HAP-1 (cell line): ENCODE data around the gene AUTS2.

Experiments used
- DNase-seq, 2 experiments: peaks; one replicate each; pipeline ENCODE4 v3.0.0-alpha.2; 2016 to 2020; ENCODE audit warnings: low spot score in 2 of 2
- H3K27me3 ChIP-seq: fragments of 250-450 bp; sonication (Bioruptor Pico); 2 replicates; pipeline ENCODE4 v1.5.1; 2020; ENCODE audit warnings: low read depth, mild to moderate bottlenecking, moderate library complexity
- H3K36me3 ChIP-seq: fragments of 250-450 bp; sonication (Bioruptor Pico); replicated peaks from 2 replicates; pipeline ENCODE4 v1.5.1; 2020; ENCODE audit warnings: mild to moderate bottlenecking
- H3K4me1 ChIP-seq: fragments of 250-450 bp; sonication (Bioruptor Pico); 2 replicates; pipeline ENCODE4 v1.5.1; 2020; ENCODE audit warnings: mild to moderate bottlenecking
- H3K4me3 ChIP-seq: fragments of 250-450 bp; sonication (Bioruptor Pico); 2 replicates; pipeline ENCODE4 v1.5.1; 2020; ENCODE audit warnings: mild to moderate bottlenecking, moderate library complexity
- H3K9me3 ChIP-seq: fragments of 250-450 bp; sonication (Bioruptor Pico); 2 replicates; pipeline ENCODE4 v1.5.1; 2020; ENCODE audit warnings: mild to moderate bottlenecking, moderate library complexity
- in situ Hi-C: fragments of 300-500 bp; cut with MboI; formaldehyde crosslinking; loops from 3 replicates; pipeline ENCODE4 v1.14.3; 2020; ENCODE audit warnings: low sequenced_read_pairs, inconsistent platforms, mixed read lengths

The AUTS2 gene

DNA sequence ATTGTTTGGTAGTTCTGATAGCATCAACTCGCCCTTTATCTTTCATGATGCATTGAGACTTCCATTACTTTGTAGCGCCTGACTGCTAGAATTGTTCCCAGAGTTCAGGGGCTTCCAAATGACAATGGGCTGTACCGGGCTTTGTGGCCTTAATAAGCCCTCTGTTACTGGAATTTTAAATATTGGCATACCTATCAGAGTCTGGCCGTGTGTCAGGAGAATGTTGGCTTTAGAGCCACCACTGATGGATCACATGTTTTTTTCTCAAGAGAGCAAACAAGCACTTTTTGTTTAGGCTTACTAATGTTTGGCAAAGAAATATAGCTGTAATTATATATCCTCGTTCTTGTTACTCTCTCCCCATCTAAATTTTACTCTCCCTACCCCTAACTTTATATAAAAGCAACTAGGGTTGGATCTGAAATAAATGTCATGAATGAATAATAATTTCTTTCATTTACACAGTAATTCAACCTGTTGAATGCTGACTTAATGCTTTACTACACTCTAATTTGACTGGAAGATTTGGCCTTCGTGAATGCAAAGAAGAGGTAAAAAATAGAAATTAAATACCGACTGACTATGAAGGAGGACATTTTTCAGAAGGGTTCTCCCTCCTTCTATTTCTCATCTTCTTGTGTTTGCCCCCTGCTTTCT is 396.7 kb downstream of the AUTS2 start:
- Histone ChIP-seq H3K4me1 (0 out of 2 replicates have a peak, but pooled peaks cover 2% of the 10 kb centered on the region), H3K9me3 (no peaks in the 10 kb centered on the region), H3K36me3 (no peaks in the 10 kb centered on the region), H3K27me3 (no peaks in the 10 kb centered on the region), H3K4me3 (no peak overlapping the region)
- in situ Hi-C loops, result no loop called here
- DNase-seq, result peak; percentile 14 to 16

- DNase-seq, result no peak
- Histone ChIP-seq H3K4me1 (0 out of 2 replicates have a peak, but pooled peaks cover 2% of the 10 kb centered on the region), H3K4me3 (no peak overlapping the region), H3K36me3 (no peaks in the 10 kb centered on the region), H3K9me3 (no peaks in the 10 kb centered on the region), H3K27me3 (no peaks in the 10 kb centered on the region)
- in situ Hi-C loops, result no loop called here
Observed at GRCh38 chr7:69996121-69996520, 397.8 kb downstream of the AUTS2 start.

DNA sequence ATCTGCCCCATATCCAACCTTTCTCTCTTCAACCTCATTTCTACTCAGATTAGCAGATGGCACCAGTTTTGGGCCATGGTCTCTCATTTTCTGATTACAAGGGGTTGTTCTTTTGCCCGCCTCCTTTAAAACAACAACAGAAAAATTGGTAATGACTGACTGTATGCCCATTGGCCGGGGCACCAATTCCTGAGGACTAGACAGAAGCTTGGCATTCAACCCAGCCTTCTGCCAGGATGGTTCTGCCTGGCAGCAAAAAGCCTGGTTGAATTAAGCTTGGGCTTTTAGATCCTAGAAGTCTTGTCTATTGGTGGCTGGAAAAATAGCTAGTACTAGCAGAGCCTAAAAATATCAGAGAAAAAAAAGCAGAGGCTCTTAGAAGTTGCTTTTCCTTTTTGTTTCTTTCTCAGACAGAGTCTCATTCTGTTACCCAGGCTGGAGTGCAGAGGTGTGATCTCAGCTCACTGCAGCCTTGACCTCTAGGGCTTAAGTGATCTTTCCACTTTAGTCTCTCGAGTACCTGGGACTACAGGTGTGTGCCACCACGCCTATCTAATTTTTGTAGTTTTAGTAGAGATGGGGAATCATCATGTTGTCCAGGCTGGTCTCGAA is 402.6 kb downstream of the AUTS2 start:
- no peak for DNase-seq
- Histone ChIP-seq H3K27me3 (no peaks in the 10 kb centered on the region), H3K9me3 (no peaks in the 10 kb centered on the region), H3K4me1 (no peaks in the 10 kb centered on the region), H3K36me3 (no peaks in the 10 kb centered on the region), H3K4me3 (no peak overlapping the region)
- in situ Hi-C loops, result no loop called here

DNA sequence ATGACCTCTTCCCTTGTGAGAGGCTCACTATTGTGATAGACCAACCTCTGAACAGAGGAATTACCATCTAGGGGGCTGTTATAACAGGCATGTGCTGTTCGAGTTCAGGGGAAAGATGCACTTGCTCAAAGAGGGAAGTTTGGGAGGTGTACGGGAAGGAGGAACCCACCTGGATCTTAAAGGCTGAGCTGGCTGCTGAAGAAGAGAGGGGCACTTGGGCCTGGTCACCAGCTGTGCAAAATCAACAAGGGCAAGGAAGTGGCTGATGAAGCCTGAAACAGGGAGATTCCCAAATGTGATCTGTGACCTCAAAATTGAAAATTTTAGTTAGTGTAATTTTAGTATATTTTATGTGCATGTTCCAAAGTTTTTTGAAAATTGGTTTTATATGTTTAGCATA is 407.2 kb downstream of the AUTS2 start:
- in situ Hi-C loops, result no loop called here
- no peak overlapping the region for H3K4me3 ChIP-seq
- H3K36me3 ChIP-seq, result no peaks in the 10 kb centered on the region
- no peaks in the 10 kb centered on the region for H3K4me1 ChIP-seq
- H3K27me3 ChIP-seq, result no peaks in the 10 kb centered on the region
- DNase-seq, result no peak
- no peaks in the 10 kb centered on the region for H3K9me3 ChIP-seq

- Histone ChIP-seq H3K9me3 (no peaks in the 10 kb centered on the region), H3K27me3 (no peaks in the 10 kb centered on the region), H3K4me3 (no peak overlapping the region), H3K36me3 (no peaks in the 10 kb centered on the region), H3K4me1 (no peaks in the 10 kb centered on the region)
- in situ Hi-C loops, result no loop called here
- DNase-seq, result no peak
Observed at GRCh38 chr7:70005891-70006260, 407.6 kb downstream of the AUTS2 start.

- no peaks in the 10 kb centered on the region for H3K9me3 ChIP-seq
- no peaks in the 10 kb centered on the region for H3K27me3 ChIP-seq
- H3K36me3 ChIP-seq, result no peaks in the 10 kb centered on the region
- H3K4me3 ChIP-seq, result no peak overlapping the region
- no peaks in the 10 kb centered on the region for H3K4me1 ChIP-seq
- in situ Hi-C loops, result no loop called here
- DNase-seq, result no peak
Observed at GRCh38 chr7:70006261-70006920, 408.1 kb downstream of the AUTS2 start.

- no peak for DNase-seq
- Histone ChIP-seq H3K27me3 (no peaks in the 10 kb centered on the region), H3K36me3 (no peaks in the 10 kb centered on the region), H3K9me3 (no peaks in the 10 kb centered on the region), H3K4me1 (no peaks in the 10 kb centered on the region), H3K4me3 (no peak overlapping the region)
- in situ Hi-C loops, result no loop called here
Observed at GRCh38 chr7:70008466-70008865, 410.2 kb downstream of the AUTS2 start.

DNA sequence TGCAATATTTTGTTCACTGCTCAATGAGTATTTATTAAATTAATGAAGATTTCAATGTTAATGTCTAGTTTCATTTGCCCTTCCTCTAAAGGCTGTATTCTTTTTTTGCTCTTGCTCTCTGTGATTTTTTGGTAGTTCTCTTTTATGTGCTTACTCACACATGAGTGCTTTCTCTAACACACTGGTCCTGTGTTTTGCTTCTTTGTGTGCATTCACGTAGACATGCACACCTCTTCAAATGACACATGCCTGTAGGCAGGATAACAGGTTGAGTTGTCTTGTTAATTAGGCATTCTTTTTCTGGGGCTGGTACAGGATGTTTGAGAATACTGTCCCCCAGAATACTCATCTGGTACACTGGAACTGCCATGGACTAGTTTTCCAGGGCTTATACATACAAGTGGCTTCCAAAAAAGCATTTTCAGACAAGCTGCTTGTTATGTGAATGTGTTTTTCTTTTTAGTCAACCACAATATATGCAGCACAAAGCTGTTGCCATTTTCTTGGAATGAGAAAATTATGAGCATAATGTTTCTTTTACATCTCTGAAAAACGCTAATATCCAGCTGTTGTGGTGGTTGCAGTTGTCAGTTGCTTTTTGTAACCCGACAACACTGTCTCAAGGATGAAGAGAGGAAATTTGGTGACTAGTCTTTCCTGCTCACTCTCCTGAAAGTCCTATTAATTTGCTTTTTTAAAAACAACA is 416.4 kb downstream of the AUTS2 start:
- Histone ChIP-seq H3K9me3 (no peaks in the 10 kb centered on the region), H3K36me3 (no peaks in the 10 kb centered on the region)
- in situ Hi-C loops, result no loop called here

DNA sequence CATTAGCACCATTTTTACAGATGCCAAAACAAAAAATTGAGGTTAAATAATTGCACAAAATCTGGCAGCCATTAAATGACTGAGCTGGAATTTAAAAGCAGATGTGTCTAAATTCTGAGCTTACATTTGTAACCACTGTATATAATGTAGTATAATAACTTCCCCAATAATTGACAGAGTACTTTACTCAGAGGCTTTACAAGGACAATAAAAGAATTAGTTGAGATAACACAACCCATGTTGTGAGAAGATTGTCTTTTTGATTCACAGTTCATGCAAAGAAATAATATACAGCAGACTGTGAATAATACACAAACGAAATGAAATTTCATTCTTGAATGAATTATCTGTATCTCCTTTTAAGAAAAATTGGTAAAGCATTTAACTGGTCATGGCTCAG is 417.1 kb downstream of the AUTS2 start:
- H3K36me3 ChIP-seq, result no peaks in the 10 kb centered on the region
- no peaks in the 10 kb centered on the region for H3K27me3 ChIP-seq
- H3K9me3 ChIP-seq, result no peaks in the 10 kb centered on the region
- DNase-seq, result no peak
- H3K4me1 ChIP-seq, result peaks cover 9% of the 10 kb centered on the region
- in situ Hi-C loops, result no loop called here
- H3K4me3 ChIP-seq, result no peak overlapping the region

More for the DNA sequence above, 416.4 kb downstream of the AUTS2 start:
- no peak for DNase-seq
- Histone ChIP-seq H3K4me3 (no peak overlapping the region), H3K27me3 (no peaks in the 10 kb centered on the region), H3K4me1 (peaks cover 9% of the 10 kb centered on the region)

DNA sequence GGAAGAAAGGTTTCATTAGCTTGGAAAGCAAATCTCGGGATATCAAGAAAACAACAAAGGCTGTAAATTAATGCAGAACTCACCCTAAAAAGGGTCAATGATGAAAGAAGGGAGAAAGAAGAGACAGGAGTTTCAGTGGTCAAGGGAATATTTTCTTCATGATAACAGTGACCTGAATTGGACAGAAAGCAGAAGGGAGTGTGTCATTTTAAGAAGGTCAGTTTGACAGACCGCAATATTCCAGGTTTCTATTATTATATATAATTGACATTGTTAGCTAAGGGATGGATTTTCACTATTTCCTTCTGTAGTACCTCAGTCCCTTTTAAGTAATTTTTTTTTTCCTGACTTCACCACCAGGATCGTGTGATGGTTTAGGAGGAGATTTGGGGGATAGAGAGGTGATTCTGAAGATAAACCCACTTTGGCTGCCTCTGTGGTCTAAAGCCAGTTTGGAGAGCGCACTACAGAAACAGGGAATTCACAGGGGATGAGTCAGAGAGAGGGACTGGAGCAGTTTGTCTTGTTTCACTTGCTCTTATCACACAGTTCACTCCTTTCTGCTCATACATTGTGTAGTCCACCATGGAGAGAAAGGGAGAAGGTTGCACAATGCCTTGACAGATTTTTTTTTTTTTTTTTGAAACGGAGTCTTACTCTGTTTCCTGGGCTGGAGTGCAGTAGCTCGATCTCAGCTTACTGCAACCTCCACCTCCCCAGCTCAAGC is 417.9 kb downstream of the AUTS2 start:
- Histone ChIP-seq H3K27me3 (no peaks in the 10 kb centered on the region), H3K4me1 (peaks cover 9% of the 10 kb centered on the region)

GRCh38 chr7:70017357-70017756 is 419.1 kb downstream of the AUTS2 start:
- H3K4me1 ChIP-seq, result peaks cover 9% of the 10 kb centered on the region
- H3K27me3 ChIP-seq, result no peaks in the 10 kb centered on the region
- H3K4me3 ChIP-seq, result no peak overlapping the region
- in situ Hi-C loops, result no loop called here
- no peaks in the 10 kb centered on the region for H3K9me3 ChIP-seq
- DNase-seq, result peak in 1 of 2 experiments; percentile 13
- H3K36me3 ChIP-seq, result no peaks in the 10 kb centered on the region

More for the DNA sequence above, 417.9 kb downstream of the AUTS2 start:
- DNase-seq, result no peak
- Histone ChIP-seq H3K9me3 (no peaks in the 10 kb centered on the region), H3K4me3 (no peak overlapping the region), H3K36me3 (no peaks in the 10 kb centered on the region)
- in situ Hi-C loops, result no loop called here

DNA sequence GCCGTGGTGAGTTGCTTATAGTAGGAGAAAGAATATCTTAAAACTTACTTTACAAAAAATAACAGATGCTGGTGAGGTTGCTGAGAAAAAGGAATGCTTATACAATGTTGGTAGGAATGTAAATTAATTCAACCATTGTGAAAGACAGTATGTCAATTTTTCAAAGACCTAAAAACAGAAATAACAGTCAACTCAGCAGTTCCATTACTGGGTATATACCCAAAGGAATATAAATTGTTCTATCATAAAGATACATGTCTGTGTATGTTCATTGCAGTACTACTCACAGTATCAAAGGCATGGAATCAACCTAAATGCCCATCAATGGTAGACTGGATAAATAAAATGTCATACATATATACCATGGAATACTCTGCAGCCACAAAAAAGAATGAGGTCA is 420.4 kb downstream of the AUTS2 start:
- DNase-seq, result no peak
- no peaks in the 10 kb centered on the region for H3K9me3 ChIP-seq
- no peaks in the 10 kb centered on the region for H3K36me3 ChIP-seq
- H3K4me3 ChIP-seq, result no peak overlapping the region
- no peaks in the 10 kb centered on the region for H3K27me3 ChIP-seq
- peaks cover 9% of the 10 kb centered on the region for H3K4me1 ChIP-seq
- in situ Hi-C loops, result no loop called here

GRCh38 chr7:70027867-70028266 is 429.6 kb downstream of the AUTS2 start:
- no peaks in the 10 kb centered on the region for H3K9me3 ChIP-seq
- no peaks in the 10 kb centered on the region for H3K4me1 ChIP-seq
- H3K36me3 ChIP-seq, result no peaks in the 10 kb centered on the region
- in situ Hi-C loops, result no loop called here
- no peak overlapping the region for H3K4me3 ChIP-seq
- DNase-seq, result no peak
- no peaks in the 10 kb centered on the region for H3K27me3 ChIP-seq
